G401 (cell line): ENCODE measurements around the gene GRK1. TPM values are rescaled to one million over a fixed set of nuclear protein-coding genes. Genes with fewer than 3 reads are reported as not detected.

Experiments used
- DNase-seq: peaks from one replicate; pipeline ENCODE4 v3.0.0-alpha.2; 2015; ENCODE audit warnings: low spot score
- in situ Hi-C: cut with HindIII; loops from 2 replicates; pipeline ENCODE4 v1.10.0; 2016; ENCODE audit warnings: low sequenced_read_pairs, mixed read lengths
- total RNA-seq: library from RNA; depleted of rRNA; stranded (reverse); fragments of >200 nt; shearing (Covaris generic); gene quantifications from 2 replicates; pipeline ENCODE4 v1.2.3, GENCODE V29; 2014

Gene GRK1
- total RNA-seq, 1 experiment from 2014 or later, result 0.07 TPM

DNA sequence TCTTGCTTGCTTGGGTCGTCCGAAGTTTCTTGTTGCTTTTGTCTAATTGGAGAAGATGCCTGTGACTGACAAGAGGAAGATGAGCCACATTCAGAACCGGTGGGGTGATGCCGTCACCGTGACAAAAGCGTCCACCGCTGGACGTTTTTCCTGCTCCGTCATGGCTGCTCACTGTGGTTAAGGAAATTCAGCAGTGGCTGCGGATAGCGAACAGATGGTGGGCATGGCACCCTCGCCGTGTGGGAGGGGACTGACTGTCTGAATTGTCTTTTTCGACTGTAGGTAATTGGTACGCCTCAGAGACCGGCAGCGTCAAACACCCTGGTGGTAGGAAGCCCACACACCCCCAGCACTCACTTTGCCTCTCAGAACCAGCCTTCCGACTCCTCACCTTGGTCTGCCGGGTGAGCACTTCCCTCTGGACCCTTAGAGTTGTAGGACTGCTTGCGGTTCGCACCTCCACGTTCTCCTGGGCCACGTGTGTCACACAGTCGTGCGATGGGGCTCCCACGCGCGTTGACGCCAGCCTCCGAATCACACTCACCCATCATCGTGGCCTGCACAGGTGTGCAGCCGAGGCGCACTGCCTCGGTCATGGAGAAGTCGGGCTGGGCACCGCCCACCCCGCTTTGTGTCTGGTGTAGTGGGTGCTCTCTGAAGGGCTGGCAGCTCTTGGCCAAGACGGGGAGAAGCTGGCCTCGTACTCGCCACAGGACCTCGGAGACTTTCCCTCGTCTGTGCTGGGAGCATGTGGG lies 35.5 kb upstream of the GRK1 start:
- peak; percentile 24 for DNase-seq
- in situ Hi-C loops, result no loop called here

DNA sequence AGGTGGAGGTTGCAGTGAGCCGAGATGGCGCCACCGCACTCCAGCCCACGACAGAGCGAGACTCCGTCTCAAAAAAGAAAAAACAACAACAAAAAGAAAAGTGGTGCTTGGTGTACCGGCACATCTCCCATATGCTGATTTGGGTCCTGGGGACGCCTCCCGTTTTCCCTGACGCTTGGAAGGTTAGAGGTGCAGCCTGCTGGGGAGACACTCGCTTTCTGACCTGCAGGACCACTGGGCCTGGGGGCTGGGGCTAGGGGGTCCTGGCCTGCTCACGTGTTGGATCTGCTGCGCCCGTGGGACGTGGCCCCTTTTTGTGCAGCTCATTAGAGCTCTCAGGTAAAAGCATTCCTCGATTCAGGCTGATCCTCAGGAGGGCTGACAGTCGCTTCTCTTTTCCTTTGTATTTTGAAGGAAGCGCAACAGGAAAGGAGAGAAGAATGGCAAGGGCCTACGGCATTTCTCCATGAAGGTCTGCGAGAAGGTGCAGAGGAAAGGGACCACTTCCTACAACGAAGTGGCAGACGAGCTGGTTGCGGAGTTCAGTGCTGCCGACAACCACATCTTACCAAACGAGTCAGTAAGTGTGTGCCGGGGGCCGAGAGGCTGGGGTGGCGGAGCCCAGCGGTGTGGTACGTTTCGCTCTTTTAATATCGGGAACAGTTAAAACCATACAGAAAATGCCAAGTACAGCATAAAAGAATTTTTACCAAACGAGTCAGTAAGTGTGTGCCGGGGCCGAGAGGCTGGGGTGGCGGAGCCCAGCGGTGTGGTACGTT lies 34.1 kb upstream of the GRK1 start:
- in situ Hi-C loops, result no loop called here
- DNase-seq, result no peak

DNA sequence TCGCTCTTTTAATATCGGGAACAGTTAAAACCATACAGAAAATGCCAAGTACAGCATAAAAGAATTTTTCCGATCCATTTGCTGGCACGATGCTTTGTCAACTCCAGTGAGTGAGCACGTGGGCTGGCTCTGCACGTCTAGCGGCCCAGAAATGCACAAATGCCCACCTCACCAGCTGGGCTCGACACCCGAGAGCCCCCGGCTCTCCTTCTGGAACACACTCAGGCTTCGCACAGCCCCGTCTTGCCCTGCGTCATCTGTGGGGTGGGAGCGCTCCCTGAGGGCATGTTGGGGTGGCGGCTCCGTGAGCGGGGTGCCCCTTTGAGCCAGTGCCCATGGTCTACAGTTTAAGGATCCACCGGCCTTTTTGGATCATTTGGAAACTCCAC lies 33.5 kb upstream of the GRK1 start:
- in situ Hi-C loops, result no loop called here
- no peak for DNase-seq

DNA sequence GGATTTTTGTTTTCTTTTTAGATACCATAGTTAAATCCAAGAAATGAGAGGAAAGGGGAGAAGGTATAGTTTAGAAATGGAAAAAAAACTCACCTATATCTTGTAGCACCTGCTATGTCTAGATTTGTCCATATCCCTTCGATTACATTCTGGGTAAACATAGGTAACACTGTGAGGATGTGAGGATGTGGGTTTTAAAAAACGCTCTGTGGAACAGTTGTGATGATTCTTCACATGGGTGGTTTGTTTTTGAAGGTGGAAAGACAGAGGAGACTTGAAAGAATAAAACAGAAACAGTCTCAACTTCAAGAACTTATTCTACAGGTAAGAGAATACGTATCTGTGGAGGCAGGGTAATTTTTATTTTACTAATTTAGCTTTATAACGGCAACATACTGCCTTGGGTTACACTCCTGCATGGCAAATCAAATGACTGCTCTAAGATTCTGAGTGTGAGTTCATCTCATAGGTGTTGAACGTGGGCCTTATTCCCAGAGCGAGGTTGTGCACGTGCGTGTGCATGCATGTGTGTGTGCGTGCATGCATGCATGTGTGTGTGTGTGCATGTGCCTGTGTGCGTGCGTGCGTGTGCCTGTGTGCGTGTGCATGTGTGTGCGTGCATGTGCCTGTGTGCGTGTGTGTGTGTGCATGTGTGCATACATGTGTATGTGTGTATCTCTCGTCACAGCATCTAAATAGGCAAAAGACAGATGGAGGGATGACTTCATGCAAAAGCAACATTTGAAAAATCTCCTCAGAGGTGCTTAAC lies 32.6 kb upstream of the GRK1 start:
- in situ Hi-C loops, result no loop called here
- no peak for DNase-seq

DNA sequence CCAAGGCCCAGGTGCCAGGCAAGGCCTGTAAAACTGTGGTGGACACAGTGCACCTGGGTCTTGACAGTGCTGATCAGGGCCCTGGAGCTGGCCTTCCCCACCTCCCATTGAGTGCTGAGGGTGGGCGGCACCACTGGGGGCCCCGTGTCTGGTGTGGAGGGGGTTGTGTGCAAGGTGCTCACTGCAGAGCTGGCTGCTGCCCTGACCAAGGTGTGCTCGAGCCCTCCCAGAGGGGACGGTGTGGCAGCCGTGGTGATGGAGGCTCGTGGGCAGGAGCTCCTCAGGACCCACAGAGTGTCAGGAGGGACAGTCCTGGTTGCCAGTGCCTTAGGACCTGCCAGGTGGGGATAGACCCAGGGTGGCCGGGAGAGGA lies 32.0 kb upstream of the GRK1 start:
- no peak for DNase-seq
- in situ Hi-C loops, result no loop called here

DNA sequence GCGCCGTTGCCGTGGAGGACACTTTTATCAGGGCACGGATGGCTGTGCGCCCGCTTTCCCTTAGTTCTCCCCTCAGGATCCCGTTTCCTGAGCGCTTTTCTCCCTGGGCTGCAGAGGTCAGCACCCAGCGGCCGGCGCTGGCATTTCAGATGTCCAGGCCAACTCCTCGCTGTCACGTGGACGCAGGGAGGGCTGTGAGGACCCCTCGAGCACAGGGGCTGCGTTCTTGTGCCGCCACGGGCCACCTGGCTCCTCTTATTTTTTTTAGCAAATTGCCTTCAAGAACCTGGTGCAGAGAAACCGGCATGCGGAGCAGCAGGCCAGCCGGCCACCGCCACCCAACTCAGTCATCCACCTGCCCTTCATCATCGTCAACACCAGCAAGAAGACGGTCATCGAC lies 31.3 kb upstream of the GRK1 start:
- no peak for DNase-seq
- in situ Hi-C loops, result no loop called here

DNA sequence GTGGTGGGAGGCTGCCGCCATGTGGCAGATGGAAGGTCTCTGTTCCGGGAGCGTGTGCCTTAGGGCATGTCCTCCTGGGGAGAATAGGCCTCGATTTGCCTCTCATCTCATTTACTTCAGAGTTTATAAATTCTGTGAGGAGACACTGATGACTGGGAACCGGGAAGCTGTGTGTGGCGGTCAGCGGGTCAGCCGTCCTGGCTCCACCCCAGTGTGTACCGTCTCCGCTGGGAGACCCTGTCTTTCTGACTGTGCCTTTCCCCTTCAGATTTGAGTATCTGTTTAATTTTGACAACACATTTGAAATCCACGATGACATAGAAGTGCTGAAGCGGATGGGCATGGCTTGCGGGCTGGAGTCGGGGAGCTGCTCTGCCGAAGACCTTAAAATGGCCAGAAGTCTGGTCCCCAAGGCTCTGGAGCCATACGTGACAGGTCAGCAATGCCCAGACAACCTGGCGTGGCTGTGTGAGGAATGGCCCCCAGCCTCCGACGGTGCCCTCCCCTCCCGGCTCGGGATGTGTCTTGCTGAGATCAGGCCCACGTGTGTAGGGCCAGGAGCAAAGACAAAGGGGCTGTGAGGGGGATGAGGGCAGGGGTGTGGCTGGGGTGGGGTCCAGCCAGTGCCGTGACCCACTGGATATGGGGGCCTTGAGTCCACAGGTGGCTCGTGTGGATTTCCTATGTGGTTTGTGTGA lies 30.6 kb upstream of the GRK1 start:
- no peak for DNase-seq
- in situ Hi-C loops, result no loop called here

DNA sequence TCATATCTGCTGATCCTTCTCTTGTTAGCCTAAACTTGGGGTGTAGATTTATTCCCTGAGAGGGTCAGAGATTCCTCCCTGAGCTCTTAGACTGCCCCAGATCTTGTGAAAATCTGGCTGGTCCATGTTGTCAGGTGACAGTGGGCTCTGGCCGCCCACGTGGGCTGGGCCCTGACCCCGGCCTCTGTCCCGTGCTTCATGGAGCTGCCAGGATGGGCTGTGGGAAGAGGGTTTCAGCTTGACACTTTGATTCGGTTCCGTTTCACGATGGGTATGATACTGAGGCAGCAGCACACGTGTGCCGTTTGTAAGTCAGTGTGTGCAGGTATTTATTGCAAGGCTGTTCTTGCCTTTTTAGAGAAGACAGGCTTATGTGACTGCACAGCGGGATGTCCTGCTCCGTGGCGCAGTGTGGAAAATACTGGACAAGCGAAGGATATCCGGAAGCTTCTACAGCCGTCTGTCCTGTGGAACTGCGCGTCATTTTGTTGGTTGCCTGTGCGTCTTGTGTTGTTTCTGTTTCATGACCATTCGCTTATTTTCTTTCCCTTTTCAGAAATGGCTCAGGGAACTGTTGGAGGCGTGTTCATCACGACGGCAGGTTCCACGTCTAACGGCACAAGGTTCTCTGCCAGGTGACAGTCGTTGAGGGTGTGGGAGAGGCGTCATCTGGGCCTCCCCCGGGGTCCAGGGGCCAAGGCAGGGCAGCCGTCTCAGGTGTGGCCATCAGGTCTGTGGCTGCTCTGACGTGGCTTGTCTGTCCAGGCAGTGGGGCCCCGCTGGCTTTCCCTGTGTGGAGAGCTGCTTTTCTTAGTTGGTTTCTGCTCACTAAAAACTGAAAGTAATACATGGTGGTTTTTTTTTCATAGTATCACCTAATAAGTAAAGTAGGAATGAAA lies 29.5 kb upstream of the GRK1 start:
- DNase-seq, result no peak
- in situ Hi-C loops, result no loop called here

DNA sequence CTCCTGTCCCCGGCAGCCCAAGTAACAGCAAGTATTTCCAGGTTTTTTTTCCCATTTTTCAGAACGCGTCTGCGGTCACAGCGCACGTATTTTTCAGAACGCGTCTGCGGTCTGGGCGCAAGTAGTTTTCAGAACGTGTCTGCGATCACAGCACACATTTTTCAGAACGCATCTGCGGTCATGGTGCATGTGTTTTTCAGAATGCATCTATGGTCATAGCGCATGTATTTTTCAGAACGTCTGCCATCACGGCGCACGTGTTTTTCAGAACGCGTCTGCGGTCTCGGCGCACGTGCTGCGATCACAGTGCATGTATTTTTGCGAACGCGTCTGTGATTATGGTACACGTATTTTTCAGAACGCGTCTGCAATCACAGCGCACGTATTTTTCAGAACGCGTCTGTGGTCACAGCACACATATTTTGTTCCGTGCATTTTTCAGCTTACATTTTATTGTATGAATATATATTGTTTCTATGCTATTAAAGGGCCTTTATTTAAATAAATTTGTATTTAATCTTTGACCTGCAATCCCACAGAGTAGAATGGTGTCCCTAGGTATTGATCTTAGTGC lies 28.8 kb upstream of the GRK1 start:
- in situ Hi-C loops, result no loop called here
- DNase-seq, result no peak

DNA sequence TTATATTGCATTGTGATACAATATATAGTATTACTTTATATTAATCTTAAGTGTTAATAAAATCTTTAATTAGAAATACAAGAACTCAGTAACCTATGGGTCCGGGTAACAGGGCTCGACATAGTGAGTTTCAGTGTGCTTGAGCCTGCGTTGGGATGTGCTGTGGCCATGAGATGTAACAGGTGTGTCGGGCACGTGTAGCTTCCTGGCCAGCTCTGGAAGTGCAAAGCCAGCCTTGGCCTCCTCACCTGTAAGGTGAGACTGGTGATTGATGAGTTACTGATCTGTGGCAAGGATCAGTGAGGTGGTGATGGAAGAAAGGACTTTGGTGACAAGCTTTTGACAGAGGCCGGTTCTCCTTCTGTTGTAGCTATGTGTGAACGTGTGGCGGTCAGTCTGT lies 28.2 kb upstream of the GRK1 start:
- no peak for DNase-seq
- in situ Hi-C loops, result no loop called here

DNA sequence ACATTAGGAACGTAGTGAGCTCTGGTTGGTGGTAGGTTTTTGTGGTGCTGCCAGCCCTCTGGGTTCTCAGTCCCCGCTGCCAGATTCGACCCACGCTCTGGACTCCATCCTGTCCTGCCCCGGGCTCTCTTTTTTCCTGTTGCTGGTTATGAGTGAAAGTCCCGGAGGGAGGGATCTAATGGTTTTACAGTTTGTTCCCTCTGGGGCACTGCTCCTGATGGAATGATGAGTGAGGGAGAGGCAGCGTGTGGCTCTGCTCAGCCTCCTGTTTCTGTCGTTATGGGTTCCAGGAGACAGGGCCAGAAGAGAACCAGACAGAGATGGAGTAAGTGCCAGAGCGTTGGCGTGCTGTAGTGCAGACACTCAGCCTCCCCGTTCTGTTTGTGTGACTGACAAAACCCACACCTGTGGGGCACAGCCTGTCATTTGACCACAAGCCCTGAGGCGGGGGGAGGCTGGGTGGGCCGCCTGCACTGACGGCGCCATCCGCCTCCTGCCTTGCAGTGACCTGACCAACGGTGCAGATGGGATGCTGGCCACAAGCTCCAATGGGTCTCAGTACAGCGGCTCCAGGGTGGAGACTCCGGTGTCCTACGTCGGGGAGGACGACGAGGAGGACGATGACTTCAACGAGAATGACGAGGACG lies 27.3 kb upstream of the GRK1 start:
- in situ Hi-C loops, result no loop called here
- DNase-seq, result peak; percentile 74

DNA sequence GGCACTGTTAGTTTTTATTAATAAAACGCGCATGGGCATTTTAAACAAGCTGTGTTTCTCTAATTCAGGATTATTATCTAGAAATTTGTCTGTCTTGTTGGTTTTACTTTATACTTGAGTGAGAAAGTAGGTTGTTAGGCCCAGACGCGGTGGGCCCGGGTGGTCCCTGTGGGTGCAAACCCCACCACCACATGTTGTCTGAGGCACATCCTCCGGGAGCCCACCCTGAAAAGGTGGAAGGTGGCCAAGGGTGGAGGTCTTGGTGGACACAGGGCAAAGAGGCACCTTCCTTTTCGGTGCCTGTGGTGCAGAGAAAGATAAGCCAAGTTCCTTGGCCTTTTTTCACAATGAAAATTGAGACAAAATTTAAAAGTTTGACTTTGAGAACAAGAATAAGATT lies 25.6 kb upstream of the GRK1 start:
- no peak for DNase-seq
- in situ Hi-C loops, result no loop called here

DNA sequence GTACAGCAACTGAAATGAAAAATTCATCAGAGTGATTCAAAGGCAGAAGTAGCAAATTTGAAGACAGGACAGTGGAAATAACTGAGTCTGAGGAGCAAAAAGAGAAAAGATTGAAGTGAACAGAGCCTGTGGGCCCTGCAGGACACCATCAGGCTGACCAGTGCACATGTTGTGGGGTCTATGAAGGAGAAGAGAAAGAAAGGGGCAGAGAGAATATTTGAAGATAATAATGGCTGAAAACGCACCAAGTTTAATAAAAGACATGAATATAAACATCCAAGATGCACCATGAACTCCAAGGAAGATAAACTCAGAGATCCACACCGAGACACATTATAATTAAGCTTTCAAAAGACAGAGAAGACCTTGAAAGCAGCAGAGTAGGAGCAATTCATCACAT lies 24.5 kb upstream of the GRK1 start:
- in situ Hi-C loops, result no loop called here
- DNase-seq, result no peak

DNA sequence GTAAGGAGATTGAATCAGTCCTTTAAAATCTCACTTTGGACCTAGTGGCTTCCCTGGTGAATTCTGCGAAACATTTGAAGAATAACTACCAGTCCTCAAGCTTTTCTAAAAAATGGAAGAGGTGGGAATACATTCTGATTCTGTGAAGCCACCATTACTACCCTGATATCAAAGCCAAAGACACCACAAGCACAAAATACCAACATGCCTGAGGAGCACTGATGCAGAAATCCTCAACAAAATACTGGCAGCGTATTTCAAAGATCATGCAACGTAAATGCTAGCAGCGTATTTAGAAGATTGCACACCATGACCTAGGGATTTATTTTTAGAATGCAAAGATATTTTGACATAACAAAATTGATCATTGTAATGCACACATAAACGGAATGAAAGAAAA lies 23.4 kb upstream of the GRK1 start:
- in situ Hi-C loops, result no loop called here
- DNase-seq, result no peak

DNA sequence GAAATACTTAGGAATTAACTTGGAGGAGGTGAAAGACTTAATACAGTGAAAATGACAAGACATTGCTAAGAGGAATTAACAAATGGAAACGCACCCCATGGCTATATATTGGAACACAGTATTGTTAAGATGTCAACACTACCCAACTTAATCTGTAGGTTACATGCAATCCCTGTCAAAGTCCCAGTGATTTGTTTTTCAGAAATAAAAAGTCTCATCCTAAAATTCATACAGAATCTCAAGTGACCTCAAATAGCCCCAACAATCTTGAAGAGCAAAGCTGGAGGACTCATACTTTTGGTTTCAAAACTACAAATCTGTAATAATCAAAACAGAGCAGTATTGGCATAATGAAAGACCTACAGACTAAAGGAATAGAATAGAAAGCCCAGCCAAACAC lies 22.2 kb upstream of the GRK1 start:
- no peak for DNase-seq
- in situ Hi-C loops, result no loop called here

DNA sequence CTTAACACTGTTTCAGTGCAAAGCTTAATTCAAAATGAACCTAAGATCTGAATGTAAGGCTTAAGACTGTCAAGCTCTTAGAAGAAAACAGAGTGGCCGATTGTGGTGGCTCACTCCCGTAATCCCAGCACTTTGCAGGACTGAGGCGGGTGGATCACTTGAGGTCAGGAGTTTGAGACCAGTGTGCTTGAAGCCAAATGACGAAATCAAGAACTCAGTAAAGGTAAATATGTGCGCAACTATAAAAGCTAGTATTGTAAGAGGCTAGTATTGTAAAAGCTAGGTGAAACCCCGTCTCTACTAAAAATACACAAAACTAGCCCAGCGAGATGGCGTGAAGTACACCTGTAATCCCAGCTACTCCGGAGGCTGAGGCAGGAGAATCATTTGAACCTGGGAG lies 21.7 kb upstream of the GRK1 start:
- in situ Hi-C loops, result no loop called here
- DNase-seq, result no peak

DNA sequence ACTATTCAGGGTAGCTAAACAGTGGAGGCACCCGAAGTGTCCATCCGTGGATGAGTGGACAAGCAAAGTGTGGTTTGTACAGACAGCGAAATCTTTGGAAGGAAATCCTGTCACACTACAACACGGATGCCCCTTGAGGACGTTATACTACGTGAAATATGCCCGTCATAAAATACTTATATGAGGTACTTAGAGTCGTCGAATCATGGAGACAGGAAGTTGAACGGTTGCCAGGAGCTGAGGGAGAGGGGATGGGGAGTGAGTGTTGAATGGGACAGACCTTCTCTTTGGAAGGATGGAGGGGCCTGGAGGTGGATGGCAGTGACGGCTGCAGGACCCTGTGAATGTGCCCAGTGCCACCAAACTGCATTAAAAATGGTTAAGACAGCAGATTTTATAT lies 20.6 kb upstream of the GRK1 start:
- DNase-seq, result no peak
- in situ Hi-C loops, result no loop called here

DNA sequence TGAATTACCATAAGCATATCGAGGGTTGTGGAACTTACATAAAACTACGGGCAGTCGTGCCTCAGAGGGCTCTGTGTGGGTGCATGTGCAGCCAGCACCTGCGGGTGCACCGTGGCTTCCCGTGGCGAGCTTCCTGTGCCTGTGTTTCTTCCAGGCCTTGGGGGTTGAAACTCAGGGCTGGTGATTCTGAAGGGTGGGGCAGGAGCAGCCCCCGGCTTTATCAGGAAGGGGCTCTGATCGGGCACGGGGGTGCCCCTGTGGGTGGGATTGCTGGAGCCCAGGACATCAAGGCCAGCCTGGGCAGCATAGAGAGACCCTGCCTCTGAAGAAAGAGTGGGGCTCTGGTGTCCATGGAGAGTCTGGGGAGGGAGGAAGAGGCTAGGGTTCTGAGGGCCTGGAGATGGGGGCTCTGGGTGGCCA lies 20.1 kb upstream of the GRK1 start:
- DNase-seq, result no peak
- in situ Hi-C loops, result no loop called here
